AG04450 (cell line): Measurements from ENCODE around the gene OPA1. TPM values are rescaled to one million over a fixed set of nuclear protein-coding genes. Genes with fewer than 3 reads are reported as not detected.

ENCODE experiments used
- CTCF ChIA-PET: fragments of 300-600, 350-600 bp; formaldehyde crosslinking; extraction: SDS; loops from one replicate; lab custom pipeline; 2022; ENCODE audit warnings: antibody characterized with exemption, inconsistent platforms; lab: Charles Lee
- POLR2A ChIA-PET: fragments of 350-600 bp; formaldehyde crosslinking; extraction: SDS; loops from one replicate; lab custom pipeline; 2021; ENCODE audit warnings: antibody characterized with exemption, inconsistent platforms; lab: Yijun Ruan, JAX
- DNase-seq: peaks from one replicate; pipeline ENCODE4 v3.0.0-alpha.2; 2011; ENCODE audit warnings: low read depth, low spot score
- H3K27ac ChIP-seq: one replicate; pipeline ENCODE4 v1.5.1; 2012; ENCODE audit warnings: low read depth, low read length, control low read depth
- H3K27me3 ChIP-seq: one replicate; pipeline ENCODE4 v1.6.0; 2012; ENCODE audit warnings: low read length; ENCODE audit not compliant: control insufficient read depth, insufficient read depth
- H3K4me3 ChIP-seq: 2 replicates; pipeline ENCODE4 v1.5.1; 2011; ENCODE audit warnings: mild to moderate bottlenecking, low read depth, low read length, control low read depth
- H3K9me3 ChIP-seq: 2 replicates; pipeline ENCODE4 v1.5.1; 2012; ENCODE audit warnings: low read length; ENCODE audit not compliant: control insufficient read depth, insufficient read depth
- CTCF ChIP-seq: IDR thresholded peaks from 2 replicates; pipeline ENCODE4 v1.5.1; 2011; ENCODE audit warnings: low read depth, low read length, control low read depth, inconsistent platforms
- polyA plus RNA-seq: library from polyadenylated mRNA; depleted of rRNA; stranded (reverse); fragments of >200 nt; gene quantifications from 2 replicates; pipeline ENCODE4 v1.2.3, GENCODE V29; 2011; rRNA removed
- small RNA-seq: library from RNA; depleted of rRNA; stranded (forward); fragments of <200 nt; gene quantifications from one replicate; pipeline ENCODE3, GENCODE V24; 2012; ENCODE audit warnings: low read depth; ENCODE audit not compliant: insufficient read length

OPA1 gene
- polyA plus RNA-seq, 1 experiment = 52.1 TPM

- ChIA-PET CTCF (no interaction called here), POLR2A (no interaction called here)
- TF ChIP-seq CTCF = no peak
- no peaks in the 10 kb centered on the region for H3K9me3 ChIP-seq
- peaks cover 2% of the 10 kb centered on the region for H3K27me3 ChIP-seq
- H3K4me3 ChIP-seq = no peak overlapping the region
- no peak for DNase-seq
- H3K27ac ChIP-seq = no peak overlapping the region
These were observed 151.2 kb downstream of the OPA1 start for GRCh38 chr3:193744048-193744821.

- H3K27me3 ChIP-seq = peaks cover 2% of the 10 kb centered on the region
- no peak overlapping the region for H3K4me3 ChIP-seq
- TF ChIP-seq CTCF = no peak
- no peaks in the 10 kb centered on the region for H3K9me3 ChIP-seq
- no peak for DNase-seq
- H3K27ac ChIP-seq = no peak overlapping the region
- CTCF ChIA-PET = no interaction called here
- POLR2A ChIA-PET = no interaction called here
These were observed 152.0 kb downstream of the OPA1 start for GRCh38 chr3:193744822-193745684.

GRCh38 chr3:193746832-193747231 lies 153.8 kb downstream of the OPA1 start:
- no peak for TF ChIP-seq CTCF
- no peak overlapping the region for H3K27ac ChIP-seq
- ChIA-PET POLR2A (no interaction called here), CTCF (no interaction called here)
- peaks cover 2% of the 10 kb centered on the region for H3K27me3 ChIP-seq
- DNase-seq = no peak
- H3K4me3 ChIP-seq = no peak overlapping the region
- H3K9me3 ChIP-seq = no peaks in the 10 kb centered on the region

Small RNA genes within 50 kb of the gene (small RNA-seq; reads per million reads assigned to genes)
- gene RF00019 (not detected), gene RN7SL447P (not detected)

Other genes starting within 250 kb of the OPA1 start
- gene ATP13A5, start 214.5 kb upstream of the OPA1 start, polyA plus RNA-seq = not detected in 2 replicates
- 0.04 and 0.16 TPM in 2 replicates for gene ATP13A4, start 38.3 kb upstream of the OPA1 start, polyA plus RNA-seq